GM18861 (cell line): Measurements from ENCODE around the gene GRAP.

ENCODE experiments used
- ATAC-seq: cut with Tn5 transposase; IDR thresholded peaks from one replicate; pipeline ENCODE4 v1.9.1; 2021; ENCODE audit not compliant: unreplicated experiment

GRAP gene

DNA sequence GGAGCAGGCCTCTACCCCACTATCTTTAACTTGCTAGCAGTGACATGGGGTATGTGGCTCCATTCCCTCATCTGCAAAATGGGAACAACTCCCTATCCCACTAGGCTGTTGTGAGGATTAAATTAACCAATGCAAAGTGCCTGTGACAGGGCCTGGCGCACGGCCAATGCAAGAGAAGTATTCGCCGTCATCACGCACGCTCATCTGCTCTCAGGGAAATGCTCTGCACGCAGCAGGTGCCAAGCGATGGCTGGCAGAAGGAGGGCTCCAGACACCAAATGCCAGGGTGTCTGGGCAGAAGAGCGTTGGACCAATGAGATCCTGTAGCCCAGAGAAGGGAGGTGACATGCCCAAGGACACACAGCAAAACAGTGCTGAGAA is 59.5 kb downstream of the GRAP start:
- ATAC-seq, result no peak

DNA sequence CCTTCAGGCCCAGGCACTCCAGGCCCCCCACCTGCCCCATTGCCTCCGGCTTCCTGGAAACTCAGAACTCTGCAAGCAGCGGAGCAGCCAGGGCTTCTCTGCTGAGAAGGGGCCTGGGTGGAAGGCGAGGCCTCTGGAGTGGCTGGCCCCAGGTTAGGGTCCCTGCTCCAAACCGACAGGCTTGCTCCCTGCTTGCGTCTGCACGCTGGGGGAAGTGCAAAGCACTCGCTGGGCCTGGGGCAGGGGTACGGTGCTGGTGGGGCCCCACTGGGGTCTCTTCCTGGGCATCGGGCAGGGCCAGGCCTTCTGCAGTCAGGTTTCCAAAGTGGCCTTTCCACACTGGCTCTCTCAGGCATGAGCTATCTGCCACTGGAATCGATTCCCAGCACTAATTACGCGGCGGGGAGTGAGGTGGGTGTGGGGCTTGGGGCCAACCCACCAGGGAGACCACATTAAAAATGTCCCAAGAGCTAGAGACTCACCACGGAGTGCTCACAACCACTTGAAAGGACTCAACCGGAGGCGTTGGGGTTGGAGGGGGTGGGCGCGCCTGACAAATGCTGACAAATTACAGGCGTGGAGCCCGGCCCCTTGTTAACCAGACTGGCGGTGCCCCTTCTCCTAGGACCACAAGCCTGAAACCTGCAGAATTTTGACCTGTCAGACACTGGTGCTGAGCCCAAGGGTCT is 60.1 kb downstream of the GRAP start:
- ATAC-seq, result no peak

DNA sequence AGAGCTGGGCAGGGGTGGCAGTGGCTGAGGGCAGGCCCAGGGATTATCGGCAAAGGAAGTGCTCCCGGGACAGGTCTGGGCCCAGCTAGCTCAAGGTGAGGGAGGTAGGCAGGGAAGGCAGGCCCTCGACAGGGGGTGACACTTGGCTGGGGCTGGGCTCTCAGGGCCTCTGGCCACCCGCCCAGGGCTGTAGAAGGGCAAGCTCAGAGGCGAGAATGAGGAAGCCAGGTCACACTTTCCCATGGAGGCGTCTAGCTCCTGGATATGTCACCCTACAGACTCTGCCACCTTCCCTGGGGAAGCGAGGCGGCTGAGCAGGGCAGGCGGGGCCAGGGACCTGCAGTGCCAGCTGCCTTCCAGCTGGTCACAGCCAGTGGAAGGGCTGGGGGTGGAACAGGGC is 61.3 kb downstream of the GRAP start:
- ATAC-seq, result no peak

DNA sequence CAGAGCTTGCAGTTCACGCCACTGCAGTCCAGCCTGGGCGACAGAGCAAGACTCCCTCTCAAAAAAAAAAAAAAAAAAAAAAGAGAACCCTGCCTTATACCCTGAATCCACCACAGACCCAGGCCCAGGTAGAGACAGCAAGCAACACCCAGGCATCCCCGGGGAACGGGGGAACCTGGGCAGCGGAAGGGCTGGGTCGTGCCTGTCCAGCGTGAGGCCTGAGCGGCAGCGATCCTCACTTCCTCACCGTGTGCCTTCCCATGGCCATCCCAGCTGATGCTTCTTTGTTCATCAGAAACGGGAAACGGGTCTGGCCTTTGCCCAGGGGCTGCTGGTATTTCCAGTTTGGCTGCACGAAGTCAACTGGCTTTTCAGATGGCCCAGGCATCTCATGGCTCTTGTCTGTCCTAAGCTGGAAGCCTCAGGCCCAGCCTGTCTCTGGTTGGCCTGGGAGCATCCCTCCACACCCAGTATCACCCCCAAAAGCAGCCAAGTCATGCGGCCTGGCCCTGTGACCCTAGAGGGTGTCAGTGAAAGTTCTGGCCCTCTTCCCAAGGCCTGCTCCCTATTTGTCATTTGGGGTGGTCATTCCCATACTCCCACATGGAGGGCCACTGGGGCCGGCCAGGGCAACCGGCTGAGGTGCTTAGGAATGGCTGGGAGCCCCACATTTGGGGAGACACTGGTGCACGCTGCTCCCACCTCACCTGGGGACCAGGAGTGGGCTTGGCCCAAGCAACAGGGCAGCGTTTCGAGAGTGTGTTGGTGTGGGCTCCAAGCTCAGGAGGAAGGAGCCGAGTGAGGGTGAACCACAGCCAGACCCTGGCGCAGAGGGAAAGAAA is 62.3 kb downstream of the GRAP start:
- no peak for ATAC-seq

DNA sequence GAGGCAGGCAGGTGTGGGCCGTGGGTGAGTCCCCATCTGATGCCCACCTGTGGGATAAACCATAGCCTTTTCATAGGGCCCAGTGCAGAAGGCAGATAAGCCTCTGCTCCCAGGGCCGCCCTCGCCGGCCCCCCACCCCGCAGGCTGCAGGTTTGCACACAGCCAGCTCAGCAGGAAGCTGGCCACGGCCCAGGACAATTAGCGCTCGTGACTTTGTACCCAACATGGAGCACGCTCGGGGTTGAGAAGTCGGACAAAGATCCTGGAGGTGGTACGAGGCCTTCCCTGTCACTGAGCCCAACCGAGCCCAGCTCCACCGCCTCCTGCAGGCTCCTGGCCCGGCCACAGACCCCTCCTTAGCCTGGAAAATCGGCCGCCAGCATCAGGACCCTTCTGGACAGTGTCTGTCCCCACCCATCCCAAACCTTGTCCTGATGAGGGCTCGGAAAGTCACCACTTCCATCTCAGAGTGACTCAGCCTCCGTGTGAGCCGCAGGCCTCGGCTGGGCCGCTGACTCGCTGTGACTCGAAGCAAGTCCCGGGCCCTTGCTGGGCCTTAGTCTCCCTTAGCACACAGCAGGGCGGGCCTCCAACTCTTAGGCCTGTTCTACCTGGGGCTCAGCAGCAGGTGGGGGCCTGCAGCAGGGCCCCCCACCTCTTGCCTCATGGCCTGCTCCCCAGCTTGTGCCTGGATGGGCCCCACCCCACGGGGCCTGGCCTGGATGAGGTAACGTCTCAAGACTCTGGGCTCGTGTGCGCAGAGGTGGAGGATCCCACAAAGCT is 64.9 kb downstream of the GRAP start:
- no peak for ATAC-seq

DNA sequence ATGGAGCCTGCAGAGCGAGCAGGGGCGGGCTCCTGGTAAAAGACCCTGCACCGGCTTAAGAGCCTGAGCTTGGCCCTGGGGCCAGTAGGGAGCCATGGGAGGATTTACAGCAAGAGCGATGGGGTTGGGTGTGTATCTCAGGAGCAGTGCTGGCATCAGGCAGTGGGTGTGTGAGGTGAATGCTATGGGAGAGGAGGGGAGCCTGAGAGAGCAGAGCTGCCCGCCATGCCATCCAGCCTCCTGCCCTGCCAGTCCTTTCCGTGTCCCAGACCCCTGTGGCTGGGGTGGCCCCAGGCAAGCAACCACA is 65.5 kb downstream of the GRAP start:
- ATAC-seq, result no peak

DNA sequence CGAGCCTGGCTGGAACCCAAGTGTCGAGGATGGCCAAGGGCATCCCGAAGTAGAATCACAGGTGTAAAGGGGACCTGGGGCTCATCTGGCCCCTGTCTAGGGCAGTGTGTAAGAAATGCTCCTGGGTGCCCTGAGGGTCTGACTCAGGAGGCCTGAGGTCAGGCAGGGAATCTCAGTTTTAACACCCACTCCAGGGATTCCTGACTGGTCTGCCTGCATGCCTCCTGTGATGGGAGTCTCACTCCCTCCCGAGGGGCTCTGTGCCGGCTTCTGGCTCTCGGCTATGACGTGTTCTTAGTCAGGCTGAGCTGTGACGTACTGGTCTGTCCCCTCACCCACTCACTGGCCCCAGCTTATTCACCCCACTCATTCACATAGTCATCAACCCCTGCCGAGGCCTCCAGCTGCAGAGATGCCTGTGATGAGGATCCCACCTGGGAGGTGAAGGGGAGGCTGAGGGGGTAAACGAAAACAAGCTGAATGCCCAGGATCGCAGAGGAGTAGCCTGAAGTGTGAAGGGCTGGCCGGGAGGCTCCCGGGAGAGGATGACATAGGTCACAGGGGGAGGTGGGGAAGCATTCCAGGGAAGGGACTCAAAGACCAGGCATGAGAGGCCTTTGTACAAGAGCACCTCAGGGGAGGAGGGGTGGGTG is 65.9 kb downstream of the GRAP start:
- no peak for ATAC-seq

DNA sequence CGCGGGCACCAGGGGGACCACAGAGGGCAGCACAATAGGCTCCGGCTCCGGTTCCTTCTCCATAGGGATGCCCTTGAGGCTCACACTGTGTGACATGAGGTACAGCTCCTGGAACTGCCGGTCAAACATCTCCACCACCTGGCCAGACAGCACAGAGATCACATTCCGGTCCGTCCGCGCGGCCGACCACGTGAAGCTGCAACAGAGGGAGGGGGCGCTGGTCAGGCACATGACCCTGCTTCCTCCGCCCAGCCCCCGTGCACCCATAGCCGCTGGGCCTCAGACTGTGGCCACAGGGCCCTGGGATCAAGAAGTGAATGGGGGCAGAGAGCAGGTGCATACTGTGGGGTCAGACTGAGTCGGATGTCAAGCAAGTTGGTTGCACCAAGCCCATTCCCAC is 68.1 kb downstream of the GRAP start:
- ATAC-seq, result no peak

DNA sequence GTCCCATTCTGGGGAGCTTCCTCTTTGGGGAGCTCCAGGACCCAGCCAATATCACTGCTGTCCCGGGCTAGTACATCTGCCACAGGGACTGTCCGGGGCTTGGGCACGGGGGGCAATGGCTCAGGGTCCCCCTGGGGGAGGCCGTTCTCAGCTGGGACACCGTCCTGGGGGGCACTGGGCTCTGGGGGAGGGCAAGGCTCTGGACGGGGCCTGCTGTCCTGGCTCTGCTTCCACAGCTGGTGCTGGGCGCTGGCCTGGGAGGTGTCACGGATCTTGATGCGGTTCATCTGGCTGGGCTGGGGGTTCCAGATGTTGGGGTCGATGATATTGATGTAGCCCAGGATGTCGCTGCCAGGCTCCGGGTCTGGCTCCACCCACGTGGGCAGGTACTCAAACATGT is 68.7 kb downstream of the GRAP start:
- ATAC-seq, result no peak

DNA sequence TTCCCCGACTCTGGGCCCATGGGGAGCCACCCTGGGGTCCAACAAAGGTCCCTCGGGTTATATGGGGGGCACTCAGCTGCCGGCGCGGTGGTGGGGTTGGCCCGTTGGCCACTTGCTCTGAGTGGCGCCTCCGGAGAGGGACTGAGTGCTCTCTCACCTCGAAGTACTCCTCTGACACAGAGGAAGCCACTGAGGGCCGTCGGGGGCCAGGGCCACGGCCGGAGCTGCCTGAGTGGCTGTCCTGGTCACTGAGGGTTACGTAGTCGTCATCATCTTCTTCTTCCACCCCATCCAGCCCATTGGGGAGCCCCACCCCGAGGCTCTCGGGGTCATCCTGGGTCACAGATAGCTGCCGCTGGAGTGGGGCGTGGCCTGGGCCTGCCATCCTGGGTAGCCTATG is 69.1 kb downstream of the GRAP start:
- no peak for ATAC-seq

DNA sequence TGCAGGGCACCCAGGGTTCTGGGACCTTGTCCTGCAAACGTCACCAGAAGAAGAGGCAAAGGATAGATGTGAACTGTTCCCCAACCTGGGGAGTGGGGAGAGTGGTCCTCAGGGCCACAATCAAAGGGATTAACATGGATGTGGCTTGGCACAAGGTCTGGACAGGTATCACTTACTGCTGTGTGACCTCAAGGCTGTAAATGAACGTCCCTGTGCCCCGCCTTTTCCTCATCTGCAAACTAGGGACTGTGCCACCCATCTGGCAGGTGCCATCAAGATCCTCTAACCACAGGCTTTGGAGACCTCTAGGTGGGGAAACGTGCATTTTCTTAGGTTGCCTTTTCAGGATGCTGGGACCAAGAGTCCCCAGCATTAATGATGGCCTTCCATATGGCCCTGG is 69.7 kb downstream of the GRAP start:
- ATAC-seq, result no peak

DNA sequence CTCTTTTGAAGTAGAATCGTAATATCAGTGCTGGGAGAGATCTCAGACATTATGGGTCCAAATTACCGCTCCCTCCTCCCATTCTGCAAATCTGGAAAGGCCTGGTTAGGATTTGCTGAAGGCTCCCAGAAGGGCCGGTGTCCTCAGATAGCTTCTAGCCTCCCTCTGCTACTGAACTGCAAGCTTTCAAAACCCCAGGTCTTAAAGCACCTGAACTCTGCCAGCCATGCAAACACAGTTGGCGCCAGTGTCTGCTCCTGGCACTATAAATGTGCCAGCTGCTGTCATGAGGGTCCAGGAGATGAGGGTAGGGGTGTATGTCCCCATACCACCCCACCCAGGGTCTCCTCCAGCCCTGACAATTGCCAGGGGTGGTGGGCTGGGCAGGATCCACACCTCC is 70.6 kb downstream of the GRAP start:
- no peak for ATAC-seq

DNA sequence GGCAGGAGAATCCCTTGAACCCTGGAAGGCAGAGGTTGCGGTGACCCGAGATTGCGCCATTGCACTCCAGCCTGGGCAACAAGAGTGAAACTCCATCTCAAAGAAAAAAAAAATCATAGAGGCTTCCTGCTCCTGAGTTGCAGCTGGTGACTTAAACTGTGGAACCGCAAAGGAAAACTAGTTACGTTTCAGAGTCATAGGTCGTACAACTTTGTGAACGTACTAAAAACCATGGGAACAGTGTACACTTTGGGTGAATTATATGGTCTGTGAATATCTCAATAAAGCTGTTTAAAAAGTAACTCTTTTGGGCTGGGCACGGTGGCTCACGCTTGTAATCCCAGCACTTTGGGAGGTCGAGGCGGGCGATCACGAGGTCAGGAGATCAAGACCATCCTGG is 71.2 kb downstream of the GRAP start:
- no peak for ATAC-seq

DNA sequence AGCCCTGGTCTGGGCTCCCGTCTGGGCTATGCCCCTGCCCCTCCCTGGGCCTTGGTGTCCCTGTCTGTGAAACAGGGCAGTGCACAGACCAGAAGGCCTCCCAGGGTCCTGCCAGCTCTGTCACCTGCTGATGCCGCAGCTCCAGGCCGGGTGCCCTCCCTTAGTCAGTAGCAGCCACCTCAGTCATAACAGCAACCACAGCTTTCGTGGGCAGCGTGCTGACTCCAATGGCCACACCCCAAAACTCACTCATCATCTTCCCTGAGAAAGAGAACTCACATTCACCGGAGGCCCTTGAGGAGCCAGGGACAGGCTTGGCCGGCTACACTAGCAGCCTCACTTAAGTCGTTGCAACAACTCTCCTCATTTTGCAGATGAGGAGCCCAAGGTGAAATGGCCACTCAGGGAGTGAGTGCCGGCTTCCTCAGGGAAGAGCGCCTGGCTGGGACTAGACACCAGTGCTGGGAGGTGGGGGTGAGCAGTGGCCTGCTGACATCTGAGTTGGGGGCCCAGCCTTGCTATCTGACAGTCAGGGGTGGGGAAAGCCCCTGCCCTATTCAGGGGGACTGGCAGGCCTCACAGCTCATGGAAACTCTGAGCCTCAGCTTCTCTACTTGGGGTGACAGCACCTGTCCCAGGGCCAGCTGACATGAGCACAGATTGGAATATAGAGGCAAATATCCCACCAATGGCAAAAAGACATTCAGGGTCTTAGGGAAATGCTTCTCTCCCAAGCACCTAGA is 72.2 kb downstream of the GRAP start:
- ATAC-seq, result no peak

DNA sequence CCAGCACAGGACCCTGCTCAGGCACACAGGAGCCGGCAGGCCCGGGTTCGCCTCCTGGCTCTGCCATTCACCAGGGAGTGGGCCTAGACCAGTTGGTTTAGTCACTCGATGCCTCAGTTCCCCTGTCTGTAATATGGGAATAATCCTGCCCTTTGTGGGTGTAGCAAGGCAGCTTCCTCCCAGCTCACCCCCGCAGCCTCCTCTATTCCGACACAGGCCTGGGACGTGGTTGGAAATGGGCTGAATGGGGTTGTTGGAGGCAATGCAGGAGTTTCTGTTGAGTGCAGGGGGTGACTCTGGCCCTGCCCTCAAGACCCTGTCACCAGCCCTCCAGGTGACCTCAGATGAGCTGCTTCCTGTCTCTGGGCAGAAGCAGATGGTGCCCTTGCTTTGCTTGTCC is 75.0 kb downstream of the GRAP start:
- ATAC-seq, result no peak
